Gastrocnemius medialis (tissue), 4 donors: ENCODE data around the gene SIT1. TPM values are rescaled to one million over a fixed set of nuclear protein-coding genes. Genes with fewer than 3 reads are reported as not detected.

ENCODE experiments used
- ATAC-seq, 2 donors: fragments of 150-250 bp; one replicate each; pipeline ENCODE4 v1.9.1; 2016
- DNase-seq, 2 donors: peaks; one replicate each; pipeline ENCODE4 v3.0.0-alpha.2; 2019
- H3K27ac ChIP-seq, 4 donors: fragments of 200-600 bp; sonication (generic); 1 replicate in 1 of 4; 2 replicates in 3 of 4; pipeline ENCODE4 v1.5.1; 2016 to 2018; ENCODE audit warnings: mild to moderate bottlenecking in 2 of 4, moderate library complexity in 1 of 4
- H3K27me3 ChIP-seq, 3 donors: fragments of 200-600 bp; sonication (generic) in 2 of 3; 1 replicate in 1 of 3; 2 replicates in 2 of 3; pipeline versions ENCODE4 v1.5.1 to v1.6.0; 2016 to 2019; ENCODE audit warnings: mild to moderate bottlenecking in 1 of 3, moderate library complexity in 1 of 3
- H3K36me3 ChIP-seq, 2 donors: fragments of 200-600 bp; sonication (generic) in 1 of 2; one replicate each; pipeline ENCODE4 v1.5.1; 2017 to 2018
- H3K4me1 ChIP-seq, 2 donors: fragments of 200-600 bp; sonication (generic) in 1 of 2; one replicate each; pipeline ENCODE4 v1.5.1; 2016 to 2017; ENCODE audit warnings: mild to moderate bottlenecking in 2 of 2
- H3K4me3 ChIP-seq, 4 donors: fragments of 200-600 bp; sonication (generic) in 3 of 4; 1 replicate in 1 of 4; 2 replicates in 3 of 4; pipeline ENCODE4 v1.5.1; 2016 to 2019; ENCODE audit warnings: mild to moderate bottlenecking in 2 of 4
- H3K9me3 ChIP-seq, 3 donors: fragments of 200-600 bp; sonication (generic) in 2 of 3; 1 replicate in 1 of 3; 2 replicates in 2 of 3; pipeline ENCODE4 v1.5.1; 2016 to 2019
- POLR2A ChIP-seq, 2 donors: fragments of 450-650 bp; IDR thresholded peaks; one replicate each; pipeline ENCODE4 v1.6.1; 2017; ENCODE audit warnings: antibody characterized with exemption in 2 of 2, mild to moderate bottlenecking in 2 of 2, moderate library complexity in 2 of 2
- in situ Hi-C, 4 donors: fragments of 200-750 bp; cut with MboI; loops; one replicate each; pipeline versions ENCODE4 v1.15.0 to v1.8.0; 2017; ENCODE audit warnings: low sequenced_read_pairs in 4 of 4
- intact Hi-C: fragments of 100-400 bp; cut with DNase I; formaldehyde crosslinking; loops from one replicate; pipeline ENCODE4 v1.15.1; 2023; ENCODE audit warnings: low total_unique reads
- total RNA-seq, 4 donors: library from RNA; depleted of rRNA; stranded (reverse); fragments of >200 nt; gene quantifications; one replicate each; pipeline versions ENCODE4 v1.1.0 to v1.2.3, GENCODE V29; 2016
- TF ChIP-seq, protein P1 (sequence below), 5 experiments: fragments of 450-650 bp in 3 of 5; fragments of 200-600 bp in 2 of 5; sonication (generic) in 2 of 5; IDR thresholded peaks in 4 of 5; conservative IDR thresholded peaks in 1 of 5; 1 replicate in 4 of 5; 2 replicates in 1 of 5; pipeline ENCODE4 v1.5.1; 2016 to 2019; ENCODE audit warnings: antibody characterized with exemption in 5 of 5, mild to moderate bottlenecking in 3 of 5, moderate library complexity in 3 of 5

The SIT1 gene
- total RNA-seq, 4 donors from 2014 or later, result not detected

DNA sequence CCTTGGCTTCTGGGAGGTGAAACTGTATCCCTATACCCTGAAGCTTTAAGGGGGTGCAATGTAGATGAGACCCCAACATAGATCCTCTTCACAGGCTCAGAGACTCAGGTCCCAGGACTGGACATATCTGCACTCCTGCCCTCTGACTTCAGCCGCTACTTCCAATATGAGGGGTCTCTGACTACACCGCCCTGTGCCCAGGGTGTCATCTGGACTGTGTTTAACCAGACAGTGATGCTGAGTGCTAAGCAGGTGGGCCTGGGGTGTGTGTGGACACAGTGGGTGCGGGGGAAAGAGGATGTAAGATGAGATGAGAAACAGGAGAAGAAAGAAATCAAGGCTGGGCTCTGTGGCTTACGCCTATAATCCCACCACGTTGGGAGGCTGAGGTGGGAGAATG, 28.4 kb upstream of the SIT1 start:
- intact Hi-C loops, result no loop called here
- peaks cover under 1 to 12% of the 10 kb centered on the region in 2 donors for H3K4me1 ChIP-seq
- peaks cover 0 to 15% of the 10 kb centered on the region in 2 donors for H3K36me3 ChIP-seq
- no peaks in the 10 kb centered on the region for H3K9me3 ChIP-seq
- in situ Hi-C loops, result no loop called here
- no peaks in the 10 kb centered on the region for H3K27me3 ChIP-seq
- no peak for DNase-seq
- no peak overlapping the region for H3K27ac ChIP-seq
- no peak for TF ChIP-seq POLR2A (IDR thresholded peaks at IDR 0.05)
- TF ChIP-seq, protein P1, sequence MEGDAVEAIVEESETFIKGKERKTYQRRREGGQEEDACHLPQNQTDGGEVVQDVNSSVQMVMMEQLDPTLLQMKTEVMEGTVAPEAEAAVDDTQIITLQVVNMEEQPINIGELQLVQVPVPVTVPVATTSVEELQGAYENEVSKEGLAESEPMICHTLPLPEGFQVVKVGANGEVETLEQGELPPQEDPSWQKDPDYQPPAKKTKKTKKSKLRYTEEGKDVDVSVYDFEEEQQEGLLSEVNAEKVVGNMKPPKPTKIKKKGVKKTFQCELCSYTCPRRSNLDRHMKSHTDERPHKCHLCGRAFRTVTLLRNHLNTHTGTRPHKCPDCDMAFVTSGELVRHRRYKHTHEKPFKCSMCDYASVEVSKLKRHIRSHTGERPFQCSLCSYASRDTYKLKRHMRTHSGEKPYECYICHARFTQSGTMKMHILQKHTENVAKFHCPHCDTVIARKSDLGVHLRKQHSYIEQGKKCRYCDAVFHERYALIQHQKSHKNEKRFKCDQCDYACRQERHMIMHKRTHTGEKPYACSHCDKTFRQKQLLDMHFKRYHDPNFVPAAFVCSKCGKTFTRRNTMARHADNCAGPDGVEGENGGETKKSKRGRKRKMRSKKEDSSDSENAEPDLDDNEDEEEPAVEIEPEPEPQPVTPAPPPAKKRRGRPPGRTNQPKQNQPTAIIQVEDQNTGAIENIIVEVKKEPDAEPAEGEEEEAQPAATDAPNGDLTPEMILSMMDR (IDR thresholded peaks at IDR 0.05 in 4 of 5, conservative IDR thresholded peaks at IDR 0.05 in 1 of 5), result no peak
- H3K4me3 ChIP-seq, result no peak overlapping the region
- no peak for ATAC-seq

DNA sequence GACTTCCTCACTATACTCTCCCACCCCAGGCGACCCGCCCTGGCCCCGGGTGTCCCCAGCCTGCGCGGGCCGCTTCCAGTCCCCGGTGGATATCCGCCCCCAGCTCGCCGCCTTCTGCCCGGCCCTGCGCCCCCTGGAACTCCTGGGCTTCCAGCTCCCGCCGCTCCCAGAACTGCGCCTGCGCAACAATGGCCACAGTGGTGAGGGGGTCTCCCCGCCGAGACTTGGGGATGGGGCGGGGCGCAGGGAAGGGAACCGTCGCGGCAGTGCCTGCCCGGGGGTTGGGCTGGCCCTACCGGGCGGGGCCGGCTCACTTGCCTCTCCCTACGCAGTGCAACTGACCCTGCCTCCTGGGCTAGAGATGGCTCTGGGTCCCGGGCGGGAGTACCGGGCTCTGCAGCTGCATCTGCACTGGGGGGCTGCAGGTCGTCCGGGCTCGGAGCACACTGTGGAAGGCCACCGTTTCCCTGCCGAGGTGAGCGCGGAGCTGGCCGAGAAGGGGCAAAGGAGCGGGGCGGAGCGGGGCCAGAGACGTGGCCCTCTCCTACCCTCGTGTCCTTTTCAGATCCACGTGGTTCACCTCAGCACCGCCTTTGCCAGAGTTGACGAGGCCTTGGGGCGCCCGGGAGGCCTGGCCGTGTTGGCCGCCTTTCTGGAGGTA, 25.1 kb upstream of the SIT1 start:
- H3K27ac ChIP-seq, result no peak overlapping the region
- H3K4me3 ChIP-seq, result peak overlapping the region; percentile 49 to 81 (median 56)
- peaks cover 7 to 24% of the 10 kb centered on the region in 2 donors for H3K4me1 ChIP-seq
- no peaks in the 10 kb centered on the region for H3K9me3 ChIP-seq
- ATAC-seq, result peak in 1 of 2 donors; percentile 12
- no peaks in the 10 kb centered on the region for H3K27me3 ChIP-seq
- no peaks in the 10 kb centered on the region for H3K36me3 ChIP-seq
- in situ Hi-C loops (no loop called here), intact Hi-C loops (no loop called here)
- no peak for DNase-seq
- no peak for TF ChIP-seq POLR2A (IDR thresholded peaks at IDR 0.05)
- TF ChIP-seq, protein P1 (IDR thresholded peaks at IDR 0.05 in 4 of 5, conservative IDR thresholded peaks at IDR 0.05 in 1 of 5), result no peak

DNA sequence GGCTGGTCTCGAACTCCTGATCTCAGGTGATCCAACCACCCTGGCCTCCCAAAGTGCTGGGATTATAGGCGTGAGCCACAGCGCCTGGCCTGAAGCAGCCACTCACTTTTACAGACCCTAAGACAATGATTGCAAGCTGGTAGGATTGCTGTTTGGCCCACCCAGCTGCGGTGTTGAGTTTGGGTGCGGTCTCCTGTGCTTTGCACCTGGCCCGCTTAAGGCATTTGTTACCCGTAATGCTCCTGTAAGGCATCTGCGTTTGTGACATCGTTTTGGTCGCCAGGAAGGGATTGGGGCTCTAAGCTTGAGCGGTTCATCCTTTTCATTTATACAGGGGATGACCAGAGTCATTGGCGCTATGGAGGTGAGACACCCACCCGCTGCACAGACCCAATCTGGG, 24.5 kb upstream of the SIT1 start:
- ATAC-seq, result no peak
- in situ Hi-C loops (no loop called here), intact Hi-C loops (no loop called here)
- H3K4me3 ChIP-seq, result peak overlapping the region; percentile 49 to 81 (median 56)
- TF ChIP-seq, protein P1 (IDR thresholded peaks at IDR 0.05 in 4 of 5, conservative IDR thresholded peaks at IDR 0.05 in 1 of 5), result no peak
- no peak overlapping the region for H3K27ac ChIP-seq
- H3K4me1 ChIP-seq, result peaks cover 7 to 24% of the 10 kb centered on the region in 2 donors
- H3K27me3 ChIP-seq, result no peaks in the 10 kb centered on the region
- H3K9me3 ChIP-seq, result no peaks in the 10 kb centered on the region
- no peak for DNase-seq
- no peaks in the 10 kb centered on the region for H3K36me3 ChIP-seq

DNA sequence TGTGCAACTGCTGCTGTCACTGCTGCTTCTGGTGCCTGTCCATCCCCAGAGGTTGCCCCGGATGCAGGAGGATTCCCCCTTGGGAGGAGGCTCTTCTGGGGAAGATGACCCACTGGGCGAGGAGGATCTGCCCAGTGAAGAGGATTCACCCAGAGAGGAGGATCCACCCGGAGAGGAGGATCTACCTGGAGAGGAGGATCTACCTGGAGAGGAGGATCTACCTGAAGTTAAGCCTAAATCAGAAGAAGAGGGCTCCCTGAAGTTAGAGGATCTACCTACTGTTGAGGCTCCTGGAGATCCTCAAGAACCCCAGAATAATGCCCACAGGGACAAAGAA, 23.3 kb upstream of the SIT1 start:
- no peak overlapping the region for H3K4me3 ChIP-seq
- TF ChIP-seq, protein P1 (IDR thresholded peaks at IDR 0.05 in 4 of 5, conservative IDR thresholded peaks at IDR 0.05 in 1 of 5), result no peak
- no peak for TF ChIP-seq POLR2A (IDR thresholded peaks at IDR 0.05)
- H3K27ac ChIP-seq, result peak overlapping the region in 2 of 4 donors; percentile 22 to 38
- intact Hi-C loops, result no loop called here
- DNase-seq (no peak), ATAC-seq (no peak)
- in situ Hi-C loops, result loop anchor here in 1 of 4 donors (25.0 kb wide), 1 partner anchor 112 kb away; a partner anchor contains a TSS
- no peaks in the 10 kb centered on the region for H3K9me3 ChIP-seq
- no peaks in the 10 kb centered on the region for H3K27me3 ChIP-seq
- peaks cover 7 to 24% of the 10 kb centered on the region in 2 donors for H3K4me1 ChIP-seq
- H3K36me3 ChIP-seq, result no peaks in the 10 kb centered on the region
